Measurements from ENCODE around the gene KRT86. TPM values are rescaled to one million over a fixed set of nuclear protein-coding genes. Genes with fewer than 3 reads are reported as not detected.

The KRT86 gene
- polyA plus RNA-seq, 1 donor (not counting 4 experiments of a cell fraction or from before 2014, with no cell fraction given) = not detected

- Histone ChIP-seq H3K4me2 (ENCODE audit: control insufficient read depth, extremely low read depth, insufficient read depth, low read depth, low read length) (no peak overlapping the region), H3K4me3 (ENCODE audit: control insufficient read depth in 2 of 3, extremely low read depth in 1 of 3, insufficient read depth in 2 of 3, low read depth in 1 of 3, low read length in 3 of 3) (no peak overlapping the region), H3K4me1 (ENCODE audit: control insufficient read depth, extremely low read depth, insufficient read depth, low read length) (peaks cover 27% of the 10 kb centered on the region), H3K27me3 (ENCODE audit: control insufficient read depth, extremely low read depth, insufficient read depth, low read length) (no peaks in the 10 kb centered on the region), H3K79me2 (ENCODE audit: control insufficient read depth, insufficient read depth, low read length) (no peaks in the 10 kb centered on the region), H3K9me3 (ENCODE audit: control insufficient read depth, low read depth, low read length) (no peaks in the 10 kb centered on the region), H3K9ac (ENCODE audit: control insufficient read depth, extremely low read depth, insufficient read depth, low read length) (no peak overlapping the region), H3K36me3 (ENCODE audit: control insufficient read depth in 2 of 2, extremely low read depth in 1 of 2, insufficient read depth in 2 of 2, low read length in 2 of 2) (no peaks in the 10 kb centered on the region), H3K9me1 (ENCODE audit: control insufficient read depth, extremely low read depth, insufficient read depth, low read length) (no peaks in the 10 kb centered on the region), H2AFZ (ENCODE audit: control insufficient read depth, low read length) (no peak overlapping the region), H4K20me1 (ENCODE audit: control insufficient read depth, extremely low read depth, insufficient read depth, low read length) (no peaks in the 10 kb centered on the region), H3K27ac (ENCODE audit: control insufficient read depth, insufficient read depth, low read length) (no peak overlapping the region)
- DNase-seq (ENCODE audit: low read depth, low spot score) = no peak
- dilution Hi-C loops (cut with MboI; ENCODE audit: extremely low pct_ligation_motif_present, low sequenced_read_pairs) = no loop called here
- FAIRE-seq = peak; percentile 52
- TF ChIP-seq CTCF (optimal IDR thresholded peaks at IDR 0.05 in 1 of 3, IDR thresholded peaks at IDR 0.05 in 1 of 3, conservative IDR thresholded peaks at IDR 0.05 in 1 of 3; ENCODE audit: extremely low read depth in 1 of 3, insufficient read depth in 2 of 3, low read length in 3 of 3) (no peak), EZH2 (IDR thresholded peaks at IDR 0.05; ENCODE audit: low read length) (no peak)
These were observed 29.0 kb upstream of the KRT86 start for GRCh38 chr12:52245259-52245961.

- H3K9ac ChIP-seq (ENCODE audit: control insufficient read depth, extremely low read depth, insufficient read depth, low read length) = no peak overlapping the region
- peaks cover 27% of the 10 kb centered on the region for H3K4me1 ChIP-seq (ENCODE audit: control insufficient read depth, extremely low read depth, insufficient read depth, low read length)
- no peak overlapping the region for H3K27ac ChIP-seq (ENCODE audit: control insufficient read depth, insufficient read depth, low read length)
These were observed 28.4 kb upstream of the KRT86 start for GRCh38 chr12:52245962-52246569.

More at GRCh38 chr12:52245962-52246569, 28.4 kb upstream of the KRT86 start:
- DNase-seq (ENCODE audit: low read depth, low spot score) = no peak
- Histone ChIP-seq H3K4me3 (ENCODE audit: control insufficient read depth in 2 of 3, extremely low read depth in 1 of 3, insufficient read depth in 2 of 3, low read depth in 1 of 3, low read length in 3 of 3) (no peak overlapping the region), H2AFZ (ENCODE audit: control insufficient read depth, low read length) (no peak overlapping the region), H4K20me1 (ENCODE audit: control insufficient read depth, extremely low read depth, insufficient read depth, low read length) (no peaks in the 10 kb centered on the region), H3K9me1 (ENCODE audit: control insufficient read depth, extremely low read depth, insufficient read depth, low read length) (no peaks in the 10 kb centered on the region), H3K27me3 (ENCODE audit: control insufficient read depth, extremely low read depth, insufficient read depth, low read length) (no peaks in the 10 kb centered on the region), H3K36me3 (ENCODE audit: control insufficient read depth in 2 of 2, extremely low read depth in 1 of 2, insufficient read depth in 2 of 2, low read length in 2 of 2) (no peaks in the 10 kb centered on the region), H3K9me3 (ENCODE audit: control insufficient read depth, low read depth, low read length) (no peaks in the 10 kb centered on the region), H3K4me2 (ENCODE audit: control insufficient read depth, extremely low read depth, insufficient read depth, low read depth, low read length) (no peak overlapping the region), H3K79me2 (ENCODE audit: control insufficient read depth, insufficient read depth, low read length) (no peaks in the 10 kb centered on the region)
- TF ChIP-seq CTCF (optimal IDR thresholded peaks at IDR 0.05 in 1 of 3, IDR thresholded peaks at IDR 0.05 in 1 of 3, conservative IDR thresholded peaks at IDR 0.05 in 1 of 3; ENCODE audit: extremely low read depth in 1 of 3, insufficient read depth in 2 of 3, low read length in 3 of 3) (no peak), EZH2 (IDR thresholded peaks at IDR 0.05; ENCODE audit: low read length) (no peak)
- dilution Hi-C loops (cut with MboI; ENCODE audit: extremely low pct_ligation_motif_present, low sequenced_read_pairs) = no loop called here
- FAIRE-seq = no peak

Measured in keratinocyte (primary cell).